Caco-2 (cell line): ENCODE results near the gene GLMP. TPM values are rescaled to one million over a fixed set of nuclear protein-coding genes. Genes with fewer than 3 reads are reported as not detected.

Experiments
- BruUV-seq: library from RNA; stranded (reverse); fragments of 400-500 nt; replicated peaks from 2 replicates; lab custom pipeline; 2021; lab: Mats Ljungman, UMichigan
- CTCF ChIA-PET: fragments of 300-600 bp; sonication (Branson Sonifier 250); formaldehyde crosslinking; loops from one replicate; lab custom pipeline; 2022; ENCODE audit warnings: antibody characterized with exemption; lab: Charles Lee
- POLR2A ChIA-PET: fragments of 300-600 bp; sonication (Branson Sonifier 250); formaldehyde crosslinking; loops from one replicate; lab custom pipeline; 2022; ENCODE audit warnings: antibody characterized with exemption; lab: Charles Lee
- DNase-seq, 2 experiments: peaks; one replicate each; pipeline versions ENCODE4 v3.0.0 to v3.0.0-alpha.2; 2020 to 2022
- H3K27me3 ChIP-seq: replicated peaks from 2 replicates; pipeline ENCODE4 v1.6.0; 2011; ENCODE audit warnings: low read length; ENCODE audit not compliant: control insufficient read depth, insufficient read depth
- H3K36me3 ChIP-seq: 2 replicates; pipeline ENCODE4 v1.5.1; 2011; ENCODE audit warnings: low read length; ENCODE audit not compliant: control insufficient read depth, insufficient read depth
- H3K4me1 ChIP-seq: fragments of 250-450 bp; sonication (Bioruptor Pico); 2 replicates; pipeline ENCODE4 v1.5.1; 2020; ENCODE audit warnings: mild to moderate bottlenecking
- H3K4me3 ChIP-seq: 2 replicates; pipeline ENCODE4 v1.5.1; 2011; ENCODE audit warnings: low read depth, mild to moderate bottlenecking, control low read depth, low read length
- H3K9me3 ChIP-seq: fragments of 250-450 bp; sonication (Bioruptor Pico); 2 replicates; pipeline ENCODE4 v1.5.1; 2020; ENCODE audit warnings: mild to moderate bottlenecking, moderate library complexity
- H3K27ac Mint-ChIP-seq: one replicate; pipeline ENCODE4 v1.8.0; 2022; ENCODE audit warnings: mixed read lengths; ENCODE audit not compliant: unreplicated experiment
- H3K27me3 Mint-ChIP-seq: one replicate; pipeline ENCODE4 v1.8.0; 2022; ENCODE audit warnings: mixed read lengths; ENCODE audit not compliant: insufficient read depth, unreplicated experiment
- H3K36me3 Mint-ChIP-seq: one replicate; pipeline ENCODE4 v1.8.0; 2022; ENCODE audit warnings: mild to moderate bottlenecking, mixed read lengths; ENCODE audit not compliant: insufficient read depth, unreplicated experiment
- H3K4me1 Mint-ChIP-seq: one replicate; pipeline ENCODE4 v1.8.0; 2022; ENCODE audit warnings: low read depth, mixed read lengths; ENCODE audit not compliant: unreplicated experiment
- H3K4me3 Mint-ChIP-seq: one replicate; pipeline ENCODE4 v1.8.0; 2022; ENCODE audit warnings: mild to moderate bottlenecking, moderate library complexity, mixed read lengths; ENCODE audit not compliant: unreplicated experiment
- H3K9me3 Mint-ChIP-seq: one replicate; pipeline ENCODE4 v1.8.0; 2022; ENCODE audit warnings: mixed read lengths; ENCODE audit not compliant: unreplicated experiment
- CTCF ChIP-seq, 2 experiments: fragments of 200-600 bp in 1 of 2; IDR thresholded peaks; 1 replicate in 1 of 2; 2 replicates in 1 of 2; pipeline versions ENCODE4 v1.5.1 to v1.8.0; 2011 to 2022; ENCODE audit warnings: antibody characterized with exemption in 1 of 2, control low read depth in 1 of 2, inconsistent platforms in 1 of 2, low read depth in 1 of 2, low read length in 1 of 2, mild to moderate bottlenecking in 1 of 2, moderate library complexity in 1 of 2; ENCODE audit not compliant: insufficient read depth in 1 of 2, severe bottlenecking in 1 of 2, unreplicated experiment in 1 of 2
- intact Hi-C: fragments of 100-400 bp; cut with micrococcal nuclease; formaldehyde crosslinking; loops from one replicate; pipeline ENCODE4 v1.10.0; 2022; ENCODE audit not compliant: unreplicated experiment
- total RNA-seq: library from RNA; stranded (reverse); gene quantifications from 2 replicates; pipeline ENCODE4 v1.2.3, GENCODE V29; 2022

Gene GLMP
- total RNA-seq, 1 experiment from 2014 or later, result 63.9 TPM

GRCh38 chr1:156276966-156277381 lies 18.5 kb downstream of the GLMP start:
- peaks cover 70% of the 10 kb centered on the region for H3K36me3 Mint-ChIP-seq
- CTCF ChIA-PET, result no interaction called here

GRCh38 chr1:156276532-156276931 lies 18.9 kb downstream of the GLMP start:
- ChIA-PET POLR2A (no interaction called here), CTCF (no interaction called here)
- H3K27me3 ChIP-seq, result no peaks in the 10 kb centered on the region
- peaks cover 9% of the 10 kb centered on the region for H3K4me1 ChIP-seq
- Mint-ChIP-seq H3K27me3 (no peaks in the 10 kb centered on the region), H3K9me3 (no peaks in the 10 kb centered on the region), H3K27ac (no peak overlapping the region), H3K4me1 (peaks cover 12% of the 10 kb centered on the region), H3K4me3 (no peak overlapping the region), H3K36me3 (peaks cover 74% of the 10 kb centered on the region)
- TF ChIP-seq CTCF (IDR thresholded peaks at IDR 0.05; ENCODE audit: insufficient read depth in 1 of 2, low read depth in 1 of 2, low read length in 1 of 2, severe bottlenecking in 1 of 2, unreplicated experiment in 1 of 2), result no peak
- DNase-seq, result no peak
- intact Hi-C loops, result no loop called here
- peaks cover 15% of the 10 kb centered on the region for H3K36me3 ChIP-seq
- BruUV-seq, result no TSS peak
- H3K9me3 ChIP-seq, result no peaks in the 10 kb centered on the region
- H3K4me3 ChIP-seq, result no peak overlapping the region

More at GRCh38 chr1:156276966-156277381, 18.5 kb downstream of the GLMP start:
- Histone ChIP-seq H3K4me3 (no peak overlapping the region), H3K27me3 (no peaks in the 10 kb centered on the region), H3K9me3 (no peaks in the 10 kb centered on the region), H3K36me3 (peaks cover 15% of the 10 kb centered on the region), H3K4me1 (peaks cover 10% of the 10 kb centered on the region)
- H3K9me3 Mint-ChIP-seq, result no peaks in the 10 kb centered on the region
- no peak for TF ChIP-seq CTCF (IDR thresholded peaks at IDR 0.05; ENCODE audit: insufficient read depth in 1 of 2, low read depth in 1 of 2, low read length in 1 of 2, severe bottlenecking in 1 of 2, unreplicated experiment in 1 of 2)
- POLR2A ChIA-PET, result no interaction called here
- H3K27me3 Mint-ChIP-seq, result no peaks in the 10 kb centered on the region
- no TSS peak for BruUV-seq
- intact Hi-C loops, result no loop called here
- peak; percentile 59 to 60 for DNase-seq
- peaks cover 12% of the 10 kb centered on the region for H3K4me1 Mint-ChIP-seq
- no peak overlapping the region for H3K4me3 Mint-ChIP-seq
- H3K27ac Mint-ChIP-seq, result no peak overlapping the region

GRCh38 chr1:156270314-156270713 lies 25.2 kb downstream of the GLMP start:
- DNase-seq, result no peak
- no peak for TF ChIP-seq CTCF (IDR thresholded peaks at IDR 0.05; ENCODE audit: insufficient read depth in 1 of 2, low read depth in 1 of 2, low read length in 1 of 2, severe bottlenecking in 1 of 2, unreplicated experiment in 1 of 2)
- Mint-ChIP-seq H3K9me3 (no peaks in the 10 kb centered on the region), H3K4me1 (no peaks in the 10 kb centered on the region), H3K36me3 (peaks cover 99% of the 10 kb centered on the region), H3K27ac (no peak overlapping the region), H3K27me3 (no peaks in the 10 kb centered on the region), H3K4me3 (no peak overlapping the region)
- ChIA-PET POLR2A (interaction anchor here (0.6 kb wide), 1 partner anchor 446 kb away, joined by 11 read pairs; no protein-coding TSS in a partner anchor), CTCF (no interaction called here)
- H3K9me3 ChIP-seq, result no peaks in the 10 kb centered on the region
- peaks cover 12% of the 10 kb centered on the region for H3K36me3 ChIP-seq
- H3K27me3 ChIP-seq, result no peaks in the 10 kb centered on the region
- no peak overlapping the region for H3K4me3 ChIP-seq
- intact Hi-C loops, result no loop called here
- no TSS peak for BruUV-seq
- no peaks in the 10 kb centered on the region for H3K4me1 ChIP-seq
